DMS79 treated with DMSO at 0.1 percent for 48 hours (cell line): ENCODE results near the gene SLC38A1.
"Not testable (repeated sequence)": the region's sequence is repeated elsewhere in the genome, so short reads cannot be mapped to it uniquely, and the experiment has no call there.

Experiments
- DNase-seq: peaks from one replicate; lab custom pipeline; 2025; lab: John Stamatoyannopoulos, UW

The SLC38A1 gene

DNA sequence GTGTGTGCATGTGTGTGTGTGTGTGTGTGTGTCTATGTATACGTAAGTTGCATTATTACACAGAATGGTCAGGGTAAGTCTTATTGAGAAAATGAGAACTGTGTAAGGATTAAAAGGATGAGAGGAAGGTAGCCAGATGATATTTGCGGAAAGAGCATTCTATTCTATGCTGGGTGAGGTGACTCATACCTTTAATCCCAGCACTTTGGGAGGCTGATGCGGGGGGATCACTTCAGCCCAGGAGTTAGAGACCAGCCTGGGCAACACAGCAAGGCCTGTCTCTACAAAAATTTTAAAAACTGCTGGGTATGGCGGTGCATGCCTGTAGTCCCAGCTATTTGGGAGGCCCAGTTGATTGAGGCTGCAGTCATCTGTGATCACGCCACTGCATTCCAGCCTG lies 103.7 kb downstream of the SLC38A1 start:
- DNase-seq = no peak

DNA sequence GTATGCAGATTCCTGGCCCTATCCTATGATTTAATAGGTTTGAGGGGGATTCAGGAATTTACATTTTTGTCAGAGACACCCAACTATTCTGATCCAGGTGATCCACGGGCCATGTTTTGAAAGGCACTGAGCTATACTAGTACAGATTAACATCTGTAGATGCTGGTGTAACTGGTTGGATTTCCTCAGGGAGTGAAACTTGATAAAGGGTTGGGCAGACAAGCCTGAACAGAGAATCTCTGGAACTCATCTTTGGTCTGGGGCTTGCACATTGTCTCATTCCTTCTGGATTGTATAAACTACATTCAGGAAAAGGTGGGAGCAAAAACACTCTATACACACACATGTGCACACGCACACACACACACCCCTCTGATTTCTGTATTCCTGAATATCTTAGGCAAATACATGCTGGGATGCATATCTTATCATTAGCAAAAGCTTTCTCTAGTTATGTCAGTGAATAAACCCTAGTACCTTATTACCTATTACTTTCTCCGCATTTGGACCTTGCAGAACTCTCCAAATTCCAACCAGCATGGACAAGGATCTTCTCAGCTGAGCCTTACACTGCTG lies 104.6 kb downstream of the SLC38A1 start:
- DNase-seq = no peak

DNA sequence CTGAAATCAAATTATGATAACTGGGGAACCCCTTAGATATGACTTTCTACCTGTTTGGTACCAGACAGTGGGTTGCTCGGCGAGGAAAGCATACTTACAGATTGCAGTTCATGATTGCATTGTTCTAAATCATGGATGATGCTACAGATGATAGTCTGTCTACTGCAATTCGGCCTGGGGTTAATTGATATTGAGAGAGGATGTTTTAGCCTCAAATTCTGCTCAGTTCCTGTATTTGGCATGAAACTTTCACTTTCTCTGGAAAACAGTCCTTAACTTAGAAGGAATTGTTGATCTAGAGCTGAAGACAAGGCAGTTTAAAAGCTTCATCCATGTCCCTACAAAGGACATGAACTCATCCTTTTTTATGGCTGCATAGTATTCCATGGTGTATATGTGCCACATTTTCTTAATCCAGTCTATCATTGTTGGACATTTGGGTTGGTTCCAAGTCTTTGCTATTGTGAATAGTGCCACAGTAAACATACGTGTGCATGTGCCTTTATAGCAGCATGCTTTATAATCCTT lies 106.2 kb downstream of the SLC38A1 start:
- not testable (repeated sequence) for DNase-seq

DNA sequence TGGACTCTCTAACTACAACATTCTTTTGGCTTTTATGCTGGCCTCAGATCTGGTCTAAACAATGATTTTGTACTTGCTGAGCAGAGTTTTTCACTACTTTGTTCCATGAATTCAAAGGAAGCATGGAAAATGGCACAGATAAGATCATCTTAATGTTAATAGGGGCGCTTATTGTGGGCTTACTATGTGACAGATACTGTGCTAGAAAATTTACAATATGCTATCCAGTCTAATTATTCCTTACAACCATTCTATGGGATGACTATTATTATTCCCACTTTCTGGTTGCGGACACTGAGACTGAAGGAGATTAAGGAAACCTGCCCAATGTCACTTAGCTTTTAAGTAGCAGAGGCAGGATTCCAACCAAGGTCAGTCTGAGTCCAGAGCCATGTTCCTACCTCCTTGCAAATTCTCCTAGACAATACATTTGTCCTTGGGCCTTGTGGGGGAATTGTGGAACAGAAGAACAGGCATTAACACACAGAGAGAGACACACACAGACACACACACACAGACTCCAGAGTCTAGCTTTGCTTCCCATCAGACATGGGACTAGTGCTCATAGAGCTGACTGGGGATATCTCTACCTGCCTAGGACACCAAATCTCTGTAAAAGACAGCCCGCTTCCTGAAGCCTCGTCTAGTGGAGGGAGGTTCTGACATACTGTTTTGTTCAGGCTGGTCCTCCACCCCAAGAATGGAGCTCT lies 107.7 kb downstream of the SLC38A1 start:
- no peak for DNase-seq

DNA sequence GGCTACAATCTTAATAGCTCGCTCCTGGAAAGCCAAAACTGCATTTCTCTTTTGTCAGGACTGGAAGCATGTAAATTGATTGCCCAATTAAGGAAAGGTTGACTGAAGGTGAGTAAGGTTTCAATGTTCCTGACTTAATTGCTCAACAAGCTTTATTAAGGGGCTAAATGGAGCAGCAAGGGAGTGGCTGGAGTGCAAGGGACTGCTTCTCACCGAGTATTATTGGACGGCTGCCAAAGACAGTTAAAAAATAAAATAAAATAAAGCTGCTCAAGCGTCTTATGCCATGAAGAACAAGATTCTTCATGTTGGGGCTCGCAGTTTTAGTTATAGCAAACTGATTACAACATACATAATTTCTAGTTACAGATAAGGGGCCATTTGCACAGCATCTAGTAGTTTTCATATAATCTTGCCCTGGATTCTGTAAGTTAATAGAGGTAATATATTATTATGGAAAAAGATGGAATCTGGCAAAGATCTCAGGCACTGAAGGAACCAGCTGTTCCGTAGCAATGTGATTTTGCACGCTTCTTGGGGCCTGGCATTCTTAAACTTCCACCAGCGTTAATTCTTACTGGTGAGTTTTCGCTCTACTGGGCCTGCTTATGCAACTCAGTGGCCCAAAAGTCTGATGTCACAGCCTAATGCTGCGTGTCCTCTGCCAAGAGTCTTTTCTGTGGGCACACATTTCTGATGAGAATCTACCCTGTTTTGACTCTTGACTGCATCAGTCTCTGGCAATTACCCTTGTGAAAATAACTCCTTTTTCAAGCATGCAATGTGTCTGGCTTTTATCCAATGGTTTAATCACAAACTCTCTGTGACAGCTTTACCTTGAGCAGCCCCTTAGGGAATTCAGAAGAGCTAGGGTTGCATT lies 108.5 kb downstream of the SLC38A1 start:
- peak; percentile 99 for DNase-seq

DNA sequence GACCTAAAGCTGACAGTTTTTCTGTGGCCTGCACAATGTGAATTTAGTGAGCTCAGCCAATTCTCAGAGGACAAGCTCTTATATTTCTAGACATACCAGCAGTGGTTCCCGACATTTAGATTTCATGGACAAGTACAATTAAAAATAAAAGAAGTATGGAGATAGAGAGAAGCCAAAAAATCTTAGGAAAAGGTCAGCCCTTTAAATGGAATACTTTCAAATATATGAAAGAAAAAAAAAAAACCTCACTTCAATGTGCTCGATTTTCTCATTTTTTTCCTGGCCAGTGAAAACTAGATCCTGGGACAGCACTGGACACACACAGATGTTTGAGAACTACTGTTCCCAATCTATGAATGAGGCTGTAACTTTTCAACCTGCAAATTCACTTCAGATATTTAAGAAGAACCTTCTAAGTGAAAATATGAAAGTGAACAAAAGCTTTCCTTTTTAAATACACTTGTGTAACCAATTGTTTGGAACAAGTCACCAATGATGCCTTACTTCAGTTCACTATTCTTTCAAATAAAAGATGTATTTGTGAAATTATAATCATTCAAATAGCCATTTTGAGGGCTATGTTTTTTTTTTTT lies 109.4 kb downstream of the SLC38A1 start:
- DNase-seq = peak; percentile 83

DNA sequence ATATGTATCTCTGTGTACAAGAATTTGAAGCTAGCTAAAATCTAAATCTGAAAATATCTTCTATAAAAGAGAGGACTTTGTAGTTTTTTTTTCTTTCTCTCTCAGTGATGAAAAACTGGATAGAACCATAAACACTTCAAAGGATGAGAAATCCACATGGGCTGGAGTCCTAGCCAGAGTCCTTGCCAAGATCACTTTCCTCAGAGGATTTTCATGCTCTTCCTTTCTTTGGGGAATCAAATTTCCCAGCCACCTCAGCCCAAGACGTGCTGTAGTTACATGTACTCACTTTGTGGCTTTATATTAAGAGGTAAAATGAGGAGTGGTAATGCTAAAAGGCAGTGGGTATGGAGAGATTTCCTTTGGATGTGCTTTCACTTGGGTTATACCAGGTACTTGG lies 110.3 kb downstream of the SLC38A1 start:
- peak; percentile 49 for DNase-seq

DNA sequence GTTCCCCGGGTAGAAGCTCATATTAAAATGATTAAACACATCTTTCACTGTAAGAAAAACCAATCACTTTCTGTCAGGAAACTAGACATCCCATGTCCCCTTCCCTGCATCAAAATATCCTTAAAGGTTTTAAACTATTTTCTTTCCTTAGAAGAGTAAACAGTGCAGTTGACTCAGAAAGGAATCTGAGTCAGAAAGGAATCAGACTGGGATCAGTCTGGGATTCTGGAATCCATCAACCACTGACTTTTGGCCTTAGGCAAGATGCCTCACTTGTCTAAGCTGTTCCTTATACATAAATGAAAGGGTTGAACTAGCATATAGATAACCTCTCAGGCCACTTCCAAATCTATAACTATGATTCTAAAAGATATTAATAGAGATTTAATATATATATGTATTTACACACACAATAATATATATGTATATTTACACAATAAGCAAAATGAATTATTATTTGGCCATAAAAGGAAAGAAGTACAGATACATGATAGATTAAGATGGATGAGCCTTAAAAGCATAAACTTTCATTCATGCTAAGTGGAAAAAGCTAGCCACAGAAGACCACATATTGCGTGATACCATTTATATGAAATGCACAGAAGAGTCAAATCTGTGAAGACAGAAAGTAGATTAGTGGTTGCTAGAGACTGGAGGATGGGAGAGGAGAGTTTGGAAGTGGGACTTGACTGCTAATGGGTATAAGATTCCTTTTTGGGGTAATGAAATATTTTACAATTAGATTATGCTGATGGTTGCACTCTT lies 114.4 kb downstream of the SLC38A1 start:
- no peak for DNase-seq

DNA sequence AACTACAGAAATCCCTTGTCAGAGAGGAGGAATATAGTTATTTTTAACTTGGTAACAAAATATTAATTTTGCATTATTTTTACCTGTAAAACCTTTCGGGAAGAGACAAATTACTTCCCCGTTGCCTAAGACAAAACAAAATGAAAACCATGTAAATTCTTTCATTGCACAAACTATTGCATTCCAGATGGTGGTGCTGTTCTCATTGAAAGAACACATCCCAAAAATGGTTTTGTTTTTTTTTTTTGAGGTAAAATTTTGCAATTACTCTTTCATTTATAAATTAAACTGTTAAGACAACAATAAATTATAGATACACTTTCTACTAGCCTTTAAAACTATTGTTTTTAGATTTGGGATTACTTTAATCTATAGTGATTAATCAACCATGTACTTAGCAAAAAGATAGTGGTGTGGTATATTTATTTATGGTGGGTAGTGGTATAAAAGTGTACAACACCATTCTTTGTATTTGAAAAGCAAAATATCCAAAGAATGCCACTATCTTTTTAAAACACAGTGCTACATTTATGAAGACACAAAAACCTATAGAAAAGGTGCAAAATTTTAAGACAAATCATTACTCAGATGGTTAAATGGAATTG lies 115.5 kb downstream of the SLC38A1 start:
- peak; percentile 30 for DNase-seq

DNA sequence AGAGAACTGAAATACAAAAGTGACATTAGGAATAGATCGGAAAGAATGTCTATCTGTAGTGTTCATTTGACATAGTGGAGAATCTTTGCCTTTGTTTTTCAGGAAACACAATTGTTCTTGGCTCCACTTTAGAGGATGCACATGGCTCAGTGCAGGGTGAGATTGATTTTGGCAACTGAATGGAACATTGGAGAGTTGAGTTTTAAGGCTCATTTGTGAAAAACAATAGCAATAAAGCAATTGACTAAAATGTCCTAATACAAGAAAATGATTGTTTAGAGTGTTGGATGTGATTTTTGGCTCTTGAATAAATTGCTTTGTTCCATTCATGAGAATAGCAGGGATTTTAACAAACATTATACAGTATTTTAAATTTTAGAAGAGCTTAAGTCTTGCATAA lies 116.4 kb downstream of the SLC38A1 start:
- DNase-seq = peak; percentile 28

DNA sequence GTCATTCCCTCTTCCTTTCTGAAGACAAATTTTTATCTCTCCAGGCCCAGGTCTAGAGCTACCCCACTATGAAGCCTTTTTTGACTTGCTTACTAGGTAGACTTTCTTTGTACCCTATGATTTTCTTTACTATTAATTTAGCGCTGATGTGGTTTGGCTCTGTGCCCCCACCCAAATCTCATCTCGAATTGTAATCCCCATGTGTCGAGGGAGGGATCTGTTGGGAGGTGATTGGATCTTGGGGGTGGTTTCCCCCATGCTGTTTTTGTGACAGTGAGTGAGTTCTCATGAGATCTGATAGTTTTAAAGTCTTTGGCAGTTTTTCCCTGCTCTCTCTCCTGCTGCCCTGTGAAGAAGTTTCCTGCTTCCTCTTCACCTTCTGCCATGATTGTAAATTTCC lies 118.1 kb downstream of the SLC38A1 start:
- DNase-seq = no peak

DNA sequence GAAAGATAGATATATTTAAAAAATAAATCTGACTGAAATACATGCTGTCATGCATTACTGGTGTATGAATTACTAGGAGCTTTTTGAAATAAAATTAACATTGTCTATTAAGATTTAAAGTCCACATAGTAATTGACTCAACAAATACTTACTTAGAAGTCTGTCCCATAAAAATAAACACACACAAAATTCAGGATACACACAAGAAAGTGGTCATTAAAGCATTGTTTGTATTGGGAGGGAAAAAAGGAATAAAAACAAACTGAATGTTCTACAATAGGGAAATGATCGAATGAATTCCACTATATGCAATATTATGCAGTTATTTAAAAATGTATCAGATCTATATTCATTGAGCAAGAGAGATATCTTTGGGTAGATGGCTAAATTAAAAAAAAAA lies 118.9 kb downstream of the SLC38A1 start:
- DNase-seq = no peak

DNA sequence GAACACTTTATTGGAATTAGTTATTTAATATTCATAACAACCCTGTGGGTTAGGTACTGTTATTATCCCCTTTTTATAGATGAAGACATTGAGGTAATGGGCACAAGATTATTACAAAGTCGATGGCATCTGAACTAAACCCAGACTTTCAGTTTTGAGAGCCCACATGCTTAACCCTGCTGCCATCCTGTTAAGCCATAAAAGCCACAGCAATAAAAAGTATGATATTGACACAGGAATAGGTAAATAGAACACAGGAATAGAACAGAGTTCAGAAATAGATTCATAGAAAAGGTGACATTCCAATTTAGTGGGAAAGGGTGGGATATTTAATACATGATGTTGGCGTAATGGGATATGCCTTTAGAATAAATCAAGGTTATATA lies 119.8 kb downstream of the SLC38A1 start:
- no peak for DNase-seq

DNA sequence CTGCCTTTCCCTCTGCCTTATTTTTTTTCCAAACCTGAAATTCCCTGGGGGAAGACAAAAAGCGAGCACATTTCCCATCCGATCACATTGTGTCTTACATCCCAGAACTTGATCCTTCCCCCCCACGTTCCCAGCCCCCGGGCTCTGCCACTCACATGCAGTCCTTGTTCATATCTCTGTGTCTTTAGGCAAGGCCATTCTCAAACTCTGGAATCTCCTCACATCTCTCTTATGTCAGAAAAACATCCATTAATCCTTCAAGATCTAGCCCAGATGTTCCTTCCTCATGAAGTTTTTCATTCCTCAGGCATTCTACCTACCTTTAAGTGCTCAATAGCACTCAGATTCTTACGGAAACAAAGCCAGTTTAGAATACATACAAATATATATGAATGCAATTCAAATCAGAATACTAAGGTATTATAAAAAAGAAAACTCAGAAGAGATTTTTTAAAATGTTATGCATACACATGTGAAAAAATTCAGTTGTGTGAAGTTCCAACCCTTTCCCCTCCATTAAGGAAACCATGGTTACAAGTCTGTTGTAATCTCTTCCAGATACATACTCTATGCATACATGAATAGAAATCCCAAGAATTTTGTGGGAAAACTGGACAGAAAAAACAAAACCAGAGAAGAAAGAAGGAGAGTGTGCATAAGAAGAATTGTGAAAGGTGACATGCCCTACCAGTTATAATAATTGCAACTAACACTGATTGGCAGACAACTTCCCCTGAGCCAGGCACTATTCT lies 120.3 kb downstream of the SLC38A1 start:
- DNase-seq = no peak

DNA sequence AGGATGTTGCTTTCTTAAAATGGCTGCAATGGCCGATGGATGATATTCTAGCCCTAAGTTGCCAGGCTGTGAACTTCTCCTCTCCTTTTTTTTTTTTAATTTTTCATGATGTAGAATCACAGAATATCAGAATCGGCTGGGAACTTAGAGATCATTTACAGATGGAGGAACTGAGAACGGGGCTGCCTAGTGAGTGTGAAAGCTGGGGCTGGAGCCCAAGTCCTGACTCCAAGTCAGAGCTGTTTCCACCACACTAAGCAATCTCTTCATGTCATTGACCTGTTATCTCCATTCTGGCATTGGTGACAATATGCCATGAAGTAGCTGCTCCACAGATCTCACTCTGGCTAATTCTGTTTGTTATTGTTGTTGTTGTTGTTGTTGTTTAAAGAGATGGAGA lies 121.7 kb downstream of the SLC38A1 start:
- no peak for DNase-seq

DNA sequence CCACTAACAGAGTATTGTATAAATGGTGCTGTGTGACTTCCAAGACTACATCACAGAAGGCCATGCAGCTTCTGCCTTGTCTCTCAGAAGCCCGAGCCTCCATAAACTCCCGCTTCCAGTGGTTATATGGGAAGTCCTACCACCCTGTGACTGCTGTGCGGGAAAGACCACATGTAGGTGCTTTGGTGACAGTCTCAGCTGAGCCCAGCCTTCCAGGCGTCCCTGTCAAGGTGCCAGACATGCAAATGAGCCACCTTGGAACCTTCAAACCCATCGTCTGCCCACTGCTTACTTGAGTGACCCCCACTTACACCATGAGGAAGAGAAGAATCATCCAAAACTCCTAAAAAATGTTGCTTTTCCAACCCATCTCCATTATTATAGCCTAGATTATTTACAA lies 123.0 kb downstream of the SLC38A1 start:
- no peak for DNase-seq

DNA sequence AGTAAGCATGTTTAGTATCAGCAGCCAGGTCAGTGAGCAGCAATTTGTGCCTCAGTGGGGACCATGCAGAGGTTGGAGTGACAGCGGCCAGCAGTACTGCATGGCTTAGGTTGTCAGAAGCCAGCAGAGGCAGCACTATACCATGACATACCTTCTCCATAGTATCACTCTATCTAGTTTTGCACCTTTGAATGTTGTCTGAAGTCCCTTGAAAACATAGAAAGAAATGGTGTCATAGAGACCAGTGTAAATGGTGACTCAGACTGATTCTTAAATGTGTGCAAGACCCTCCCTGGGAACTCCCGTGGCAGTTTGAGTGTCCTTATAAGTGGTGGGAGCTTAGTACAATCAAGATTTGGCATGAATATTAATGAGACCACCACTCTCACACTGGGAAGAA lies 124.4 kb downstream of the SLC38A1 start:
- DNase-seq = no peak

DNA sequence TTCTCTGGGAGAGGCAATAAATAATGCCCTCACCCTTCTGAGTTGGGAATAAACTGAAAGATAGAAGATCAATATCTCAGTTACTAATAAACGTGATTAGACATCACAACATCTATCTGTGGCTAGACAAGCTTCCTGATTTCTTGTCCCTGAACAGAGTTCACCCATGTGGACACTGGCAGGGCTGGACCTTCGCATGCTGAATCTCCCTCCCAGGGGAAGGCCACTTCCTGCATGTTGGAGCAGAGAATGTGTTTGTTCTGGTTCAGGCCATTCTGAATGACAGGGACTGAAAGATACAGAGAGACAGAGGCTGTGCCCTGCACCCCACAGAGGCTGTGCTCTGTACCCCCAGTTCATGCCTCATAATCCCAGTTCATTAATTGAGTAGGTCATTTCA lies 132.6 kb downstream of the SLC38A1 start:
- DNase-seq = no peak

DNA sequence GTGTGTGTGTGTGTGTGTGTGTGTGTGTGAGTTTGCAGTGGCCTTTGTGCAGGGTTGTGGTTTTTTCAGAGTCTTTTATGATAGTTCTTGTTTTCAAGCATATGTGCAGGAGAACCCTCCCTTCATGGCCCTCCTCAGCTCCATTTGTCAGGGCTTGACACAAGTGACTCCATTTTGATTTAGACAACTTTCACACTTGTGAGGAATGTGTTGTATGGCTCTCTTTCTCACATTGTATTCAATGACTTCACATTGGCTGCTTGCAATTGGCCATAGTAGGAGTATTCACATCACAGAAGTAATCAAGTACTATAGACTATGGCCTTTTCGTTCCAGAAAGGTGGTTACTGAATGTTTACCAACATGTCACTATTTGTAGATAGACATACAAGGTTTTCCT lies 133.1 kb downstream of the SLC38A1 start:
- no peak for DNase-seq

DNA sequence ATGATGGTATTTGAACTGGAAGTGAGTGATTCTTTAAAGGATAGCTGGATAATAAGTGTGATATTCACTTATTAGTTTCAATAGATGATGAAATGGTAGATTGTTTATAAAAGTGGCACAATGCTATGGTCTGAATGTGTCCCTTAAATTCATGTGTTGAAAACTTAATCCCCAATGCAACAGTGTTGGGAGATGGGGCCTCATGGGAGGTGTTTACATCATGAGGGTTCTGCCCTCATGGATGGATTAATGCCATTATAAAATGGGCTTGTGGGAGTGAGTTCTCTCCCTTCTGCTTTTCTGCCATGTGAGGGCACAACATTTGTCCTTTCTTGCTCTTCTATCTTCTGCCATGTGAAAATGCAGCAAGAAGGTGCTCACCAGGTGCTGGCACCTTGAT lies 134.0 kb downstream of the SLC38A1 start:
- no peak for DNase-seq
